ENCODE results near the gene DLX4. TPM values are rescaled to one million over a fixed set of nuclear protein-coding genes. Genes with fewer than 3 reads are reported as not detected.

DLX4 gene
- total RNA-seq, 2 donors from 2014 or later, result 0.45 to 0.71 TPM

GRCh38 chr17:49992191-49992932 is 23.4 kb downstream of the DLX4 start:
- Mint-ChIP-seq H3K27me3 (peaks cover 54 to 75% of the 10 kb centered on the region in 2 donors), H3K4me1 (ENCODE audit: low read depth in 2 of 2) (peaks cover 24 to 26% of the 10 kb centered on the region in 2 donors), H3K27ac (no peak overlapping the region), H3K4me3 (peak overlapping the region; percentile 18), H3K9me3 (no peaks in the 10 kb centered on the region), H3K36me3 (no peaks in the 10 kb centered on the region)
- DNase-seq (ENCODE audit: low spot score) (no peak), ATAC-seq (no peak)

DNA sequence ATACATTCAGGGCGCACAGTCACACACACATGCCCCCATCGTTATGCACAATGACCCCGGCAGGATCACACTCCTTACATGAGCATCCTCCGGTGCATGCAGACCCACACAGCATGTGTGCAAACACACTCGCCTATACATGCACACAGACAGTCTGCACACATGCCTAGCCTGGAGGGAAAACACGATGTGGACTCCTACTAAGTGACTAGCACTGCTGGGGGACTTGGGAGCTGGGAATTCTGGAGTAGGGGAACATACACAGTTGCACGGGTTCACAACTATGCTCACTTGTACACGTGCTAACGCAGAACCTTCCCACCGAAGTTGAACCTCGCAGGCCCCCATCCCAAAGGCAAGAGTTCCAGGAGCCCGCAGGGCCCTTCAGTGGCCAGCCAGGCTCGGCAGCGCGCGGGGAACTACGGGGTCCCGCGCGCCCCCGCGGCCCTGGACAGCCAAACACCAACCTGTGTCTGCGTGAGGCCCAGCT is 24.0 kb downstream of the DLX4 start:
- H3K27me3 Mint-ChIP-seq, result peaks cover 54 to 81% of the 10 kb centered on the region in 2 donors
- H3K36me3 Mint-ChIP-seq, result no peaks in the 10 kb centered on the region
- DNase-seq (ENCODE audit: low spot score) (no peak), ATAC-seq (no peak)
- H3K27ac Mint-ChIP-seq, result no peak overlapping the region
- peaks cover 24 to 26% of the 10 kb centered on the region in 2 donors for H3K4me1 Mint-ChIP-seq (ENCODE audit: low read depth in 2 of 2)
- no peaks in the 10 kb centered on the region for H3K9me3 Mint-ChIP-seq
- H3K4me3 Mint-ChIP-seq, result peak overlapping the region; percentile 17

DNA sequence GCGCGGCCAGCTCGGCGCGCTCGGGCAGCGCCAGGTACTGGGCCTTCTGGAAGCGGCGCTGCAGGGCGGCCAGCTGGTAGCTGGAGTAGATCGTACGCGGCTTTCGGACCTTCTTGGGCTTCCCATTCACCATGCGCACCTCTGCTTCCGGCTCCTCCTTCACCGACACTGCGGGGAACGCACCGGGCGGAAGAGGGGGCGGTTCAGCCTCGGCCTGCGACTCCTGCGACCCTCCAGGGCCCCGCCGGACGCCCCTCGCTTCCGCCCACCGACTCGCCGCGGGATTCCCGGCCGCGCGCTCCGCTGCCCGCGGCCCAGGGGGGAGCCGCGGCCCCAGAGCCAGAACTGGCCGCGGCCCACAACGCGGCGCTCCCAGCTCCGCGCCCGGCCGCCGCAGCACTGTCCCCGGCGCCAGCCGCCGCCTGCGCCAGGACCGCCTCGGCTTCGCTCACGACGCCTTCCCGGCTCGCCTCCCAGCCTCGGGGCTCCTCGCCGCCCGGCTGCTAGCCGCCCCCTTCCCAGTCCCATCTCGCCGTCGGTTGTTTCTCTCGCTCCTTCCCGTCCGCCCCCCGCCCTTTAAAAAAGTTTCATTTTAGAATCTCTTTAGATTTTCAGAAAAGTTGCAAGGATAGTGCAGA is 24.6 kb downstream of the DLX4 start:
- no peak for DNase-seq (ENCODE audit: low spot score)
- peaks cover 24 to 26% of the 10 kb centered on the region in 2 donors for H3K4me1 Mint-ChIP-seq (ENCODE audit: low read depth in 2 of 2)
- H3K36me3 Mint-ChIP-seq, result no peaks in the 10 kb centered on the region
- no peak overlapping the region for H3K27ac Mint-ChIP-seq
- peak; percentile 19 to 52 for ATAC-seq
- H3K9me3 Mint-ChIP-seq, result no peaks in the 10 kb centered on the region
- peaks cover 51 to 76% of the 10 kb centered on the region in 2 donors for H3K27me3 Mint-ChIP-seq
- peak overlapping the region; percentile 85 for H3K4me3 Mint-ChIP-seq

GRCh38 chr17:49994085-49995054 is 25.4 kb downstream of the DLX4 start:
- H3K36me3 Mint-ChIP-seq, result no peaks in the 10 kb centered on the region
- H3K4me1 Mint-ChIP-seq (ENCODE audit: low read depth in 2 of 2), result peaks cover 24 to 26% of the 10 kb centered on the region in 2 donors
- H3K9me3 Mint-ChIP-seq, result no peaks in the 10 kb centered on the region
- no peak overlapping the region for H3K27ac Mint-ChIP-seq
- peak overlapping the region; percentile 85 for H3K4me3 Mint-ChIP-seq
- no peak for DNase-seq (ENCODE audit: low spot score)
- no peak for ATAC-seq
- H3K27me3 Mint-ChIP-seq, result peaks cover 53 to 74% of the 10 kb centered on the region in 2 donors

GRCh38 chr17:49995055-49995738 is 26.2 kb downstream of the DLX4 start, which contains the start of gene DLX3:
Gene DLX3, minus strand, starts transcription at chr17:49995224. Its CDS starts 226 bp downstream, at chr17:49994998.
- DNase-seq (ENCODE audit: low spot score) (no peak), ATAC-seq (peak in 1 of 2 donors; percentile 8)
- H3K4me1 Mint-ChIP-seq (ENCODE audit: low read depth in 2 of 2), result peaks cover 24 to 26% of the 10 kb centered on the region in 2 donors
- no peaks in the 10 kb centered on the region for H3K36me3 Mint-ChIP-seq
- peaks cover 54 to 77% of the 10 kb centered on the region in 2 donors for H3K27me3 Mint-ChIP-seq
- H3K27ac Mint-ChIP-seq, result no peak within 1 kb of the TSS
- peak within 1 kb of the TSS; percentile 85 for H3K4me3 Mint-ChIP-seq
- H3K9me3 Mint-ChIP-seq, result no peaks in the 10 kb centered on the region

GRCh38 chr17:49996121-49996494 is 27.1 kb downstream of the DLX4 start:
- peaks cover 24 to 26% of the 10 kb centered on the region in 2 donors for H3K4me1 Mint-ChIP-seq (ENCODE audit: low read depth in 2 of 2)
- H3K9me3 Mint-ChIP-seq, result no peaks in the 10 kb centered on the region
- H3K27me3 Mint-ChIP-seq, result peaks cover 55 to 77% of the 10 kb centered on the region in 2 donors
- no peak overlapping the region for H3K4me3 Mint-ChIP-seq
- no peak overlapping the region for H3K27ac Mint-ChIP-seq
- DNase-seq (ENCODE audit: low spot score) (no peak), ATAC-seq (no peak)
- no peaks in the 10 kb centered on the region for H3K36me3 Mint-ChIP-seq

GRCh38 chr17:49996495-49997300 is 27.7 kb downstream of the DLX4 start:
- DNase-seq (ENCODE audit: low spot score) (no peak), ATAC-seq (peak; percentile 58 to 61)
- H3K4me1 Mint-ChIP-seq (ENCODE audit: low read depth in 2 of 2), result peaks cover 24 to 26% of the 10 kb centered on the region in 2 donors
- peaks cover 56 to 80% of the 10 kb centered on the region in 2 donors for H3K27me3 Mint-ChIP-seq
- H3K36me3 Mint-ChIP-seq, result no peaks in the 10 kb centered on the region
- H3K9me3 Mint-ChIP-seq, result no peaks in the 10 kb centered on the region
- no peak overlapping the region for H3K27ac Mint-ChIP-seq
- H3K4me3 Mint-ChIP-seq, result no peak overlapping the region

- Mint-ChIP-seq H3K36me3 (no peaks in the 10 kb centered on the region), H3K4me1 (ENCODE audit: low read depth in 2 of 2) (peaks cover 24 to 26% of the 10 kb centered on the region in 2 donors), H3K4me3 (no peak overlapping the region), H3K27ac (no peak overlapping the region), H3K9me3 (no peaks in the 10 kb centered on the region), H3K27me3 (peaks cover 57 to 80% of the 10 kb centered on the region in 2 donors)
- no peak for DNase-seq (ENCODE audit: low spot score)
- no peak for ATAC-seq
These were observed 28.3 kb downstream of the DLX4 start for GRCh38 chr17:49997301-49997650.

DNA sequence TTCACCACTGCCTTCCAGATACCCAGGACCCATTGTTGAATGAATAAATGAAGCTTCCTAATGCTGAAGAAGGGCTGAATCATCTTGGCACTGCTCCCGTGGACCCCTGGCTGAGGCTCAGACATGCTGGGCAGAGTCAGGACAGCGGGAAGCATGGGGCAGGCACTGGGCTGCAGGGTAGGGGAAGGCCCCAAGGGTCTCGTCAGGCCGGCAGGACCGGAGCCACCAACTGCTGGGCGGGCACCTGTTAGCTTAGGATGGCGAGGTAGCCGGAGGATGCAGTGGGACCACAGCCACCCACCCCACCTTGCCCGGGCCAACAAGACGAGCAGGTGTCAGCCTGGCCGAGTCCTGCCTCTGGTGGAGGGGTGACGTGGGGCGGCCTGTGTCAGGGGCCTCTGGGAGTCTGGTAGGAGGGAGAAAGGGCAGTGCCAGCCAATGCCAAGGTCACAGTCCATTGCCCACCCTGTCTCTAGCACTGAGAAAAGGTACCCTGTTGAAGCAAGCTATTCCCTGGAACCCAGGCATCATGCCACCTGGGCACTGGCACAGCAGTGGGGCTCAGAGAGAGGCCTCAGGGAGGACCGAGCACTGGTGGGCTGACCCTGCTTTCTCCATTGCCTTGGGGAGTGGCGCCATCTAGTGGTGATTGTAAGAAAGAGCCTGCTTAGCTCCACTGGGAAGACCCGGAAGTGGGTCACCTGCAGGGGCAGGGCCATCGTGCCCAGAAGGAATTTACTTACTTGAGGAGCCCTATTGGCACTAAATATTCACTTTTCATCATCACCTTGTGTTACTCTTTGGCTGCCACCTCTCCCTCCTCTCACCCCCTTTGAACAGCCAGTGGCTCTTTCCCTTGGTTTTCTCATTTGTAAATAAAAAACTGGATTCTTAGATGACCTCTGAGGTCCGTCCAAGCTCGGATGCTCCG is 29.0 kb downstream of the DLX4 start:
- no peak overlapping the region for H3K4me3 Mint-ChIP-seq
- peak; percentile 86 for DNase-seq (ENCODE audit: low spot score)
- H3K4me1 Mint-ChIP-seq (ENCODE audit: low read depth in 2 of 2), result peaks cover 24% of the 10 kb centered on the region in 2 donors
- H3K9me3 Mint-ChIP-seq, result no peaks in the 10 kb centered on the region
- peaks cover 60 to 80% of the 10 kb centered on the region in 2 donors for H3K27me3 Mint-ChIP-seq
- H3K27ac Mint-ChIP-seq, result no peak overlapping the region
- H3K36me3 Mint-ChIP-seq, result no peaks in the 10 kb centered on the region
- peak; percentile 82 to 90 for ATAC-seq

DNA sequence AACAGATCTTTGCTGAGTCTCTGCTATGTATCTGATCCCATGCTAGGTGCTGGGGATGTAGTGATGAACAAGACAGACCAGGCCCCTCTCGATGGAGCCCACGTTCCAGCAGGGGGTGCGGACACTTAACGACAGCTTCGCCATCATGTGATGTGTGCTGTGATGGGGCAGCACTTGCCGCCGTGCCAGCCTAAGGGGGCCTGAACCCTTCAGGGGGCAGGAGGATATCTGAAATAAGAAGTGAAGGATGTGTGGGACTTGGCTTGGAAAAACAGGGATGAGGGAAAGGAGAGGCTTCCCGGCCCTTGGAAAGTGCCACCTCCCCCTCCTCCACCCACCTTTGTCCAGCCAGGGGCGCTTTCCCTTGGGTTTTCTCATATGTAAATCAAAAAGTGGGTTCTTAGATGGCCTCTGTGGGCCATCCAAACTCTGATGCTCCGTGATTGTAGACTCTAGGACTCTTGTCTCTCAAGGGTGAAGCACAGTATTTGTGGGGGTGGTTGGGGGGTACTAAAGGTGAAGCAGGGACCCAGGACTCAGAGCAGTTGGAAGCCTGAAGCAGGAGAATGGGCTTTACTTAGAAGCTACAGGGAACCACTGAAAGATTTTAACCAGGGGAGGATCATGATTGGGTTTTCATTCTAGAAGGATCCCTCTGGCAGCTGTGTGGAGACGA is 30.0 kb downstream of the DLX4 start:
- no peaks in the 10 kb centered on the region for H3K36me3 Mint-ChIP-seq
- ATAC-seq, result no peak
- H3K27me3 Mint-ChIP-seq, result peaks cover 58 to 76% of the 10 kb centered on the region in 2 donors
- DNase-seq (ENCODE audit: low spot score), result no peak
- no peaks in the 10 kb centered on the region for H3K9me3 Mint-ChIP-seq
- H3K4me1 Mint-ChIP-seq (ENCODE audit: low read depth in 2 of 2), result peaks cover 21% of the 10 kb centered on the region in 2 donors
- no peak overlapping the region for H3K4me3 Mint-ChIP-seq
- no peak overlapping the region for H3K27ac Mint-ChIP-seq

- no peaks in the 10 kb centered on the region for H3K4me1 Mint-ChIP-seq (ENCODE audit: low read depth in 2 of 2)
- H3K9me3 Mint-ChIP-seq, result peaks cover 2% of the 10 kb centered on the region
- peaks cover 4% of the 10 kb centered on the region for H3K36me3 Mint-ChIP-seq
- no peak for ATAC-seq
- no peak overlapping the region for H3K27ac Mint-ChIP-seq
- no peak overlapping the region for H3K4me3 Mint-ChIP-seq
- H3K27me3 Mint-ChIP-seq, result peaks cover 40 to 66% of the 10 kb centered on the region in 2 donors
- no peak for DNase-seq (ENCODE audit: low spot score)
These were observed 34.9 kb downstream of the DLX4 start for GRCh38 chr17:50003911-50004310.

Data from natural killer cell treated with Interleukin-12 subunit alpha and Interleukin-12 subunit beta and Interleukin-15 and Interleukin-18, amount 100 ng/mL, for 72 hours (primary cell).